Muscle of leg (tissue), 11 donors: ENCODE data around the gene ACSL5. TPM values are rescaled to one million over a fixed set of nuclear protein-coding genes. Genes with fewer than 3 reads are reported as not detected.
"Not testable (repeated sequence)": the region's sequence is repeated elsewhere in the genome, so short reads cannot be mapped to it uniquely, and the experiment has no call there.

Experiments
- DNase-seq: peaks from one replicate; pipeline ENCODE4 v3.0.0; 2013
- H3K27ac ChIP-seq: one replicate; pipeline ENCODE4 v1.5.1; 2013; ENCODE audit warnings: mild to moderate bottlenecking, low read length, control low read depth
- H3K27me3 ChIP-seq: one replicate; pipeline ENCODE4 v1.6.1; 2013; ENCODE audit warnings: low read length; ENCODE audit not compliant: control insufficient read depth, insufficient read depth
- H3K36me3 ChIP-seq: one replicate; pipeline ENCODE4 v1.6.1; 2013; ENCODE audit warnings: low read length; ENCODE audit not compliant: control insufficient read depth, insufficient read depth
- H3K4me1 ChIP-seq: one replicate; pipeline ENCODE4 v1.6.1; 2013; ENCODE audit warnings: low read length; ENCODE audit not compliant: control insufficient read depth, insufficient read depth
- H3K4me3 ChIP-seq: one replicate; pipeline ENCODE4 v1.5.1; 2013; ENCODE audit warnings: low read length, control low read depth
- H3K9me3 ChIP-seq: replicated peaks from 2 replicates; pipeline ENCODE4 v1.6.1; 2013; ENCODE audit warnings: low read depth, low read length; ENCODE audit not compliant: control insufficient read depth
- WGBS: methylation state at CpG from one replicate; pipeline ENCODE4 v1.1.5; 2013; ENCODE audit warnings: missing lambda C conversion rate; ENCODE audit not compliant: insufficient coverage; 5-methylcytosine and 5-hydroxymethylcytosine counted together
- polyA plus RNA-seq, 8 donors: library from polyadenylated mRNA; unstranded; fragments of 120-200 nt; gene quantifications; one replicate each; pipeline versions ENCODE4 v1.2.1 to v1.2.3, GENCODE V29; 2013; ENCODE audit warnings: inconsistent platforms in 1 of 8, low replicate concordance in 1 of 8; ENCODE audit not compliant: insufficient read length in 8 of 8, insufficient read depth in 1 of 8
- total RNA-seq: library from RNA; stranded (reverse); fragments of 120-200 nt; gene quantifications from one replicate; pipeline ENCODE4 v1.2.4, GENCODE V29; 2013

ACSL5 gene
- total and polyA plus RNA-seq, 9 donors: 1.6 to 17.1 (median 2.0) TPM

DNA sequence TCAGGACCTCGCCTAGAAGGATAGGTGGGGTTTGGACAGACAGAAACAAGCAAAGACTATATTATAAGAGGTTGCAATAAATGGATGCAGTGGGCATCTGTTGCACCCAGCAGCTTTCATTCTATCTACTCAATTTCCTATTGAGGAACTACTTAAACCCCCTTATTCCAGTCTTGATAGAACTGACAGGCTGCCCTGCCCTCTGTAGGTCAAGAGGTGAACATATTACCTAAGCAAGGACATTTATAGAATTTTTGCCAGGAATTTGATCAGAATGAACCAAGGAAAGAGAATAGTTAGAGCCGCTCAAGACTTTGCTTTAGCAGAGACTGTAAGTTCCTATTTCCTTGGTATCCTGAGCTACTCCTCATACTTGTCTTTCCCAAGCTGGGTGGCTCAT is 82.6 kb downstream of the ACSL5 start:
- whole genome bisulfite sequencing: 83% methylated on average over 1 of the region's 2 CpGs
- Histone ChIP-seq H3K36me3 (peaks cover 3% of the 10 kb centered on the region), H3K4me1 (no peaks in the 10 kb centered on the region), H3K4me3 (no peak overlapping the region), H3K9me3 (no peaks in the 10 kb centered on the region), H3K27me3 (no peaks in the 10 kb centered on the region), H3K27ac (no peak overlapping the region)
- no peak for DNase-seq

DNA sequence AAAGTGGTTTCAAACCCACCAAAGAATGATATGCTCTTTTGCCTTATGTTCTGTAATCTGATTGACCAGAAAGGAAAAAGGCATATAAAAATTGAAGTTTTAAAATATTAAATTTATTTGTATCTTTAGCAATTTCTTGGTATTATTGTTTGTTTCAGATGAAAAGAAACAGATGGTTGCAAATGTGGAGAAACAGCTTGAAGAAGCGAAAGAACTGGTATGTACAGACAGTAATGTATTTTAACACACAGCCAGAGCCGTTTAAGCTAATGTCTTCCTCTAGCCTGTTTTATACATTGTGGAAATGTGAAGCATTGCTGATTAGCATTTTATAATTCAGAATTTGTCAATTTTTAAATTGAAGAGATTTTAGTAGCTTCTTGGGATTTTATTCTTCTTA is 86.5 kb downstream of the ACSL5 start:
- Histone ChIP-seq H3K9me3 (no peaks in the 10 kb centered on the region), H3K27me3 (no peaks in the 10 kb centered on the region), H3K4me3 (no peak overlapping the region), H3K27ac (no peak overlapping the region), H3K4me1 (no peaks in the 10 kb centered on the region), H3K36me3 (peaks cover 10% of the 10 kb centered on the region)
- no CpG with 5 or more reads among the region's 2 CpGs for WGBS
- DNase-seq: no peak

DNA sequence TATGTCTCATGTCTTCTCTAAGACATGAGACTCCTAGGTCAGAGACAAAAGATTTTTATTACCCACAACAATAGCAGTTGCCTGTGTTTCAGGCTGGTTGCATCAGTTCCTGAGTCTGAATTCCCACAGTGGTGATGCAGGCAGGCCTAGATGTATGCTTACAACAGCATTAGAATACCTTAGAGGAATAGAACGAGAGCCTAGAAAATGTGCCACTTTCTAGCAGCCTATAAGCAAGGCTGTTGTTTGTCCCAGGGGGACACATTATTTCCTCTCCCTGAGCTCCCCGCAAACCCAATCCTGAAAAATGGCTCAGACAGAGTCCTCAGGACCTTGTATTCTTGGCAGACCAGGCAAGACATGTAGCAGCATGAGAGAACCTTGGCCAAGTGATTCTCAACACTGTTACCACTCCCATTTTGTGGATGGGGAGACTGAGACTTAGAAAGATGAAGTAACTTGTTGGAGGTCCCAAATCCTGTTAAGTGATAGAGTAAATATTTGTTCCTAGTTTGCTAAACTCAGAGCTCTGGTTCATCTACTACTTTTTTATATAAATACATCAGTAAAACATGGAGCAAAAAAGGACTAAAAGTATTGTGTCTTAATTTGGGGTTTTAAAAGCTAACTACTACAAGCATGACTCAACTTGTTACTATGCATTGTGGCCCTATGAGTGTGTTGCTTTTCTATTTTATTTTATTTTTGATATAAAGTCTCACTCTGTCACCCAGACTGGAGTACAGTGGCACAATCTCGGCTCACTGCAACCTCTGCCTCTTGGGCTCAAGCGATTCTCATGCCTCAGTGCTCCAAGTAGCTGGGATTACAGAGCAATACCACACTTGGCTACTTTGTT is 87.3 kb downstream of the ACSL5 start:
- no peak for DNase-seq
- Histone ChIP-seq H3K9me3 (no peaks in the 10 kb centered on the region), H3K27ac (no peak overlapping the region), H3K27me3 (no peaks in the 10 kb centered on the region), H3K4me1 (no peaks in the 10 kb centered on the region), H3K36me3 (peaks cover 10% of the 10 kb centered on the region), H3K4me3 (no peak overlapping the region)
- WGBS: 89% methylated on average over 1 of the region's 4 CpGs

DNA sequence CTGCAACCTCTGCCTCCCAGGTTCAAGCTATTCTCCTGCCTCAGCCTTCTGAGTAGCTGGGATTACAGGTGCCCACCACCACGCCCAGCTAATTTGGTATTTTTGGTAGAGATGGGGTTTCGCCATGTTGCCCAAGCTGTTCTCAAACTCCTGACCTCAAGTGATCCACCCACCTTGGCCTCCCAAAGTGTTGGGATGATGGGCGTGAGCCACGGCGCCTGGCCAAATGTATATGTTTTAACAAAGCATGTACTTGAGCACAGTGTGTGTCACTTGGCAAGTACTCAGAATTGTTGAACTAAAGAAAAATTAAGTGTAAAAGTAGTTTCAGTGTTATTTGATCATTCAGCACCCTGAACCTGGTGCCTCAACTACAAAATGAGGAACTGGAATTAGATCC is 90.2 kb downstream of the ACSL5 start:
- peaks cover 10% of the 10 kb centered on the region for H3K36me3 ChIP-seq
- not testable (repeated sequence) for H3K4me3 ChIP-seq, DNase-seq, H3K27me3 ChIP-seq, H3K4me1 ChIP-seq, H3K9me3 ChIP-seq, H3K27ac ChIP-seq
- 100% methylated on average over 2 of the region's 5 CpGs for WGBS

DNA sequence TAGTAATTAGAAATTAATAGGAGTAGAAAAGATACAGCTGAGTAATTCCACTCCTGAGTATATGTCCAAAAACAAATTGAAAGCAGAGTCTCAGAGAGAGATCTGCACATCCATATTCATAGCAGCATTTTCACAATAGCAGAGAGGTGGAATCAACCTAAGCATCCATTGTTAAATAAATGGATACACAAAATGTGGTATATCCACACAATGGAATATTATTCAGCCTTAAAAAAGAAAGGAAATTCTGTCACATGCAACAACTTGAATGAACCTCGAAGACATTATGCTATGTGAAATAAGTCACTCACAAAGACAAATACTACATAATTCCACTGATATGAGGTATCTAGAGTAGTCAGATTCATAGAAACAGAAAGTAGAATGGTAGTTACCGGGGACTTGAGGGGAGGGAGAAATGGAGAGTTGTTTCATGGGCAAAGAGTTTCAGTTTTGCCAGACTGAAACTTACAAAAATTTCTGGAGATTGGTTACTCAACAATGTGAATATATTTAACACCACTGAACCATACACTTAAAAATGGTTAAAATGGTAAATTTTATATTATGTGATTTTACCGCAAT is 91.5 kb downstream of the ACSL5 start:
- WGBS: no CpG with 5 or more reads among the region's 3 CpGs
- no peaks in the 10 kb centered on the region for H3K9me3 ChIP-seq
- H3K36me3 ChIP-seq: peaks cover 8% of the 10 kb centered on the region
- H3K4me3 ChIP-seq: no peak overlapping the region
- no peaks in the 10 kb centered on the region for H3K27me3 ChIP-seq
- no peak overlapping the region for H3K27ac ChIP-seq
- H3K4me1 ChIP-seq: no peaks in the 10 kb centered on the region
- DNase-seq: no peak

DNA sequence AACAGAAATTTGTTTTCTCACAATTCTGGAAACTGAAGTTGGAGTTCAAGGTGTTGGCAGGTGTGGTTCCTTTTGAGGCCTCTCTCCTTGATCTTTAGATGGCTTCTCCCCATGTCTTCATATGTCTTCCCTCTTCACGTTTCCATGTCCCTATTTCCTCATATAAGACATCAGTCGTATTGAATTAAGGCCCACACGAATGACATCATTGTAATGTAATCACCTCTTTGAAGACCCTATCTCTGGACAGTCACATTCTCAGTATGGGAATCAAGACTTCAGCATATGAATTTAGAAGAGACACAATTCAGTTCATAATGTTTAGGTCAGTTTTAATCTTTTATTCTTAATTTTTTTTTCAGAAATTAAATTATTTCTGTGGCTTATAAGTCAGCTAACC is 92.9 kb downstream of the ACSL5 start:
- WGBS: 100% methylated on average over 1 of the region's 3 CpGs

DNA sequence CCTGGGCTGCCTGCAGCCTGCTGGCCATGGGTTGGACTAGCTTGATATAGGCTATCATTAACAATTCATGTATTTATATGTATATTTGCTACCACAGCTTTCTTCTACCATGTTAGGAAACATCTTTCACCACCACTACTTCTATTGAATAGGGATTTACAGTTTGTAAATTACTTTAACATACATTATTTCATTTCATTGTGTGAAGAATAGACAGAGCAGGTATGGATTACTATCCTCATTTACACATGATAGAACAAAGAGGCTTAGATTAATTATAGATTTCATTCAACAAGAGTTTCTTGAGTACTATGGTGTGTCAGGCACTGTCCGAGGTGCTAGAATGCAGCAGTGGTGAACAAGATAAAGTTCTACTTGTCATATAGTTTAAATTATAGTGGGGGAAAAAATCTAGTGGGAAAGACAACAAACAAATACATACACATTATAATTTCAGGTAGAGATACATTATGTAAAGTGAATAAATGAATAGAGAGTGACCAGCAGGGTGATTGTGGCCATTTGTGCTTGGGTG is 93.7 kb downstream of the ACSL5 start:
- WGBS: no CpG with 5 or more reads among the region's 1 CpG
- Histone ChIP-seq H3K36me3 (peaks cover 8% of the 10 kb centered on the region), H3K4me1 (no peaks in the 10 kb centered on the region), H3K9me3 (no peaks in the 10 kb centered on the region), H3K4me3 (no peak overlapping the region), H3K27me3 (no peaks in the 10 kb centered on the region), H3K27ac (no peak overlapping the region)
- DNase-seq: no peak

More for the DNA sequence above, 92.9 kb downstream of the ACSL5 start:
- Histone ChIP-seq H3K27me3 (no peaks in the 10 kb centered on the region), H3K4me1 (no peaks in the 10 kb centered on the region), H3K9me3 (no peaks in the 10 kb centered on the region), H3K4me3 (no peak overlapping the region), H3K36me3 (peaks cover 8% of the 10 kb centered on the region), H3K27ac (no peak overlapping the region)
- no peak for DNase-seq

DNA sequence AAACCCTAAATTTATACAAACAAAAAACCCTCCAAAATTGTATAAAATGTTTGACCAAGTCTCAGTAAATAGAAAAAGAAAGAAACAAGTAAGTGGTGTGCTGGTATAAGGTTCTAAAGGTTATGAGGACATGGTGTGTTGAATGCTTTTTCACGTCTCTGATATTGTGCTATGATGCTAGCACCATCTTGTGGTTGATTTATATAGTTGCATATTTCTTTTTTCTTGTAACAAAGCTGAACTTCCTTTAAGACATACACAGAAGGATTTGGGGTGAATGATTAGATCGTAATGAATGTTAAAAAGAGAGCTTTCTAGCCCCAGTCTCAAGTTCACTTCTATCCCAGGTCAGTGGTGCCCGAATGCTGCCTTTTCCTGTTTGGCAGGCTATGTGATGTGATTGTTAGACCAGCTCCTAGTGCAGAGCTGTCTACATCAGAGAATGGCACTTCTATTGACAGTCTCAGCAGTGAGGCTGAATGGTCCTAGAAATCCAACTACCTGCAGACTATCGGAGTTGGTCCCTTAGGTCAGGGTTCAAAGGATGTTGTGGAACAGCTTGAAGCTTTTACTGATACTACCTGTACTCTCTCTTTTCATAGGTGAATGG is 98.1 kb downstream of the ACSL5 start:
- no CpG with 5 or more reads among the region's 4 CpGs for WGBS
- peak; percentile 56 for DNase-seq

DNA sequence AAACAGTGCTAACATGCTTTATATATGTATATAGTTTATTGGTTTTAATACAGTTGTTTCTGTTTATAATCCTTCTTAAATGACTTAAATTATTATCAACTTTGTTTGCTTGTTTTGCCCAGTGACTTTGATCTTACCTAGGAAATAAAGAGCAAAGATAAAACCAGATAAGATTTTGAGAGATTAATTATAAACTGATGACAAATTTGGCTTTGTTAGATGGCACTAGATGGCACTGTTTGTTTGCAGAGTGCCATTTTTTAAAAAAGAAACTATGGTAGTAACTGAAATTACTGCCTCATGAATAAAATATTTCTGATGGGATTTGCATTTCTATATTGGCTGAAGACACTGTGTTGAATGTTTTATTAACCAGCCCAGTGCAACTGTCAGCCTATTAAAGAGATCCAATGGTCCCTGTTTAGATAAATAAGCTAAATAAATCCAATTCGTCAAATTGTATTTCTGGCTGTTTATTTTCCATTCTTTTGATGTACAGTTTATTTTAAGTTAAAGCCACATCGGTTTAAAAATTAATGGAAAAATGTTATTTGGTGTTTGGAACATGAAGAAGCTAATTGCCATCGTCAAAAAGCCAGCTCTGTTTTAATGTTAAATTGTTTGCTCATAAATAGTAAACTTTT is 101.8 kb downstream of the ACSL5 start:
- Histone ChIP-seq H3K4me3 (no peak overlapping the region), H3K36me3 (no peaks in the 10 kb centered on the region), H3K27ac (no peak overlapping the region), H3K27me3 (no peaks in the 10 kb centered on the region), H3K9me3 (no peaks in the 10 kb centered on the region), H3K4me1 (no peaks in the 10 kb centered on the region)
- WGBS: no CpG with 5 or more reads among the region's 3 CpGs
- DNase-seq: peak; percentile 46

More for the DNA sequence above, 98.1 kb downstream of the ACSL5 start:
- Histone ChIP-seq H3K36me3 (no peaks in the 10 kb centered on the region), H3K9me3 (no peaks in the 10 kb centered on the region), H3K27ac (no peak overlapping the region), H3K27me3 (no peaks in the 10 kb centered on the region), H3K4me3 (no peak overlapping the region), H3K4me1 (no peaks in the 10 kb centered on the region)
